H1 (cell line): ENCODE data around the gene HOXA11.

Source experiments
- BCL11A ChIP-seq, 2 experiments: IDR thresholded peaks; one replicate each; pipeline ENCODE4 v1.6.1; 2011; ENCODE audit warnings: low read depth in 2 of 2, low read length in 2 of 2, mild to moderate bottlenecking in 2 of 2
- CTCF ChIP-seq, 3 experiments: IDR thresholded peaks; 1 replicate in 2 of 3; 2 replicates in 1 of 3; pipeline versions ENCODE4 v1.5.1 to v1.6.1; 2011; ENCODE audit warnings: low read length in 3 of 3, mild to moderate bottlenecking in 3 of 3, inconsistent platforms in 2 of 3, low read depth in 1 of 3, moderate library complexity in 1 of 3; ENCODE audit not compliant: insufficient read depth in 1 of 3; ENCODE audit errors: control extremely low read depth in 1 of 3
- EZH2 ChIP-seq: fragments of 200-600 bp; sonication (generic); IDR thresholded peaks from 2 replicates; pipeline ENCODE4 v1.7.1; 2012; ENCODE audit warnings: low read depth, mild to moderate bottlenecking, moderate library complexity, low read length, inconsistent platforms; ENCODE audit not compliant: severe bottlenecking
- JUN ChIP-seq: IDR thresholded peaks from 2 replicates; pipeline ENCODE4 v1.6.1; 2011; ENCODE audit warnings: low read depth, mild to moderate bottlenecking, improper control_type of control experiment, low read length
- KDM5A ChIP-seq: fragments of 200-600 bp; IDR thresholded peaks from 2 replicates; pipeline ENCODE4 v1.7.1; 2012; ENCODE audit warnings: mild to moderate bottlenecking, low read length, inconsistent platforms, mixed read lengths
- MAX ChIP-seq: IDR thresholded peaks from 2 replicates; pipeline ENCODE4 v1.6.1; 2012; ENCODE audit warnings: inconsistent platforms
- POLR2A ChIP-seq, 2 experiments: IDR thresholded peaks; 1 replicate in 1 of 2; 2 replicates in 1 of 2; pipeline ENCODE4 v1.6.1; 2011; ENCODE audit warnings: low read depth in 2 of 2, low read length in 2 of 2, mild to moderate bottlenecking in 2 of 2; ENCODE audit errors: control extremely low read depth in 1 of 2
- POLR2AphosphoS5 ChIP-seq: IDR thresholded peaks from 2 replicates; pipeline ENCODE4 v1.6.1; 2011; ENCODE audit warnings: low read depth, low read length
- RFX5 ChIP-seq: IDR thresholded peaks from 2 replicates; pipeline ENCODE4 v1.6.1; 2011; ENCODE audit warnings: low read depth, low read length, improper control_type of control experiment, borderline replicate concordance

GRCh38 chr7:27145165-27145913 is 39.7 kb downstream of the HOXA11 start:
- TF ChIP-seq MAX = no peak
- TF ChIP-seq CTCF (IDR thresholded peaks at IDR 0.05; ENCODE audit: control extremely low read depth in 1 of 3, insufficient read depth in 1 of 3, low read depth in 1 of 3, low read length in 3 of 3) = no peak
- no peak for TF ChIP-seq RFX5
- TF ChIP-seq POLR2A (IDR thresholded peaks at IDR 0.05; ENCODE audit: control extremely low read depth in 1 of 2, low read depth in 2 of 2, low read length in 2 of 2) = no peak
- peak; percentile 99 for TF ChIP-seq EZH2
- no peak for TF ChIP-seq BCL11A (IDR thresholded peaks at IDR 0.05; ENCODE audit: low read depth in 2 of 2, low read length in 2 of 2)
- no peak for TF ChIP-seq JUN
- TF ChIP-seq KDM5A = no peak
- TF ChIP-seq POLR2AphosphoS5 = no peak
